KOPT-K1 (cell line): ENCODE results near the gene COL2A1.
"Not testable (repeated sequence)": the region's sequence is repeated elsewhere in the genome, so short reads cannot be mapped to it uniquely, and the experiment has no call there.

Experiments
- H3K27ac ChIP-seq: fragments of 200-600 bp; sonication (generic); 2 replicates; pipeline ENCODE4 v1.5.1; 2016; ENCODE audit warnings: antibody characterized with exemption, mild to moderate bottlenecking, low read depth, low read length; ENCODE audit not compliant: poor library complexity, severe bottlenecking
- H3K36me3 ChIP-seq: fragments of 200-600 bp; sonication (generic); 2 replicates; pipeline ENCODE4 v1.5.1; 2017; ENCODE audit warnings: antibody characterized with exemption, mild to moderate bottlenecking, low read length, moderate library complexity; ENCODE audit not compliant: insufficient read depth
- H3K9me3 ChIP-seq: fragments of 200-600 bp; sonication (generic); 2 replicates; pipeline ENCODE4 v1.5.1; 2017; ENCODE audit warnings: antibody characterized with exemption, low read length, mild to moderate bottlenecking; ENCODE audit not compliant: insufficient read depth, poor library complexity, severe bottlenecking

The COL2A1 gene

DNA sequence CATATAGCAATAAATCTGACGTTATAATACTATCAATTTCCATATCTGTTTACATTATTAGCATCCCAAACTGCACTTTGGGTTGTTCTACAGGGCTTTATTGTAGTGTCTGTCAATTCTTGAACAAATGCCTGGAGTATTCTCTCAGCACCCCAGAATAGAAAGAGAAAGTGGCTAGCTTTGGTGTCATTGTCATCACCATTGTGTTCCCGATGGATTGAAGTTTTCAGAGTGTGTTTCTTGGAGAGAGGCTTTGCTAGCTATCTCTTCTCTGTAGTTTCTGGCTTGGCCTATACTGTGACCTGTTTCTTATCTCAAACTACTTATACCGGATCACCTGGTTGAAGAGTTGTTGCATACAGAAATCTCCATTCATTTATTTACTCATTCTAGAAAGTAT is 34.4 kb downstream of the COL2A1 start:
- peaks cover 55% of the 10 kb centered on the region for H3K36me3 ChIP-seq

DNA sequence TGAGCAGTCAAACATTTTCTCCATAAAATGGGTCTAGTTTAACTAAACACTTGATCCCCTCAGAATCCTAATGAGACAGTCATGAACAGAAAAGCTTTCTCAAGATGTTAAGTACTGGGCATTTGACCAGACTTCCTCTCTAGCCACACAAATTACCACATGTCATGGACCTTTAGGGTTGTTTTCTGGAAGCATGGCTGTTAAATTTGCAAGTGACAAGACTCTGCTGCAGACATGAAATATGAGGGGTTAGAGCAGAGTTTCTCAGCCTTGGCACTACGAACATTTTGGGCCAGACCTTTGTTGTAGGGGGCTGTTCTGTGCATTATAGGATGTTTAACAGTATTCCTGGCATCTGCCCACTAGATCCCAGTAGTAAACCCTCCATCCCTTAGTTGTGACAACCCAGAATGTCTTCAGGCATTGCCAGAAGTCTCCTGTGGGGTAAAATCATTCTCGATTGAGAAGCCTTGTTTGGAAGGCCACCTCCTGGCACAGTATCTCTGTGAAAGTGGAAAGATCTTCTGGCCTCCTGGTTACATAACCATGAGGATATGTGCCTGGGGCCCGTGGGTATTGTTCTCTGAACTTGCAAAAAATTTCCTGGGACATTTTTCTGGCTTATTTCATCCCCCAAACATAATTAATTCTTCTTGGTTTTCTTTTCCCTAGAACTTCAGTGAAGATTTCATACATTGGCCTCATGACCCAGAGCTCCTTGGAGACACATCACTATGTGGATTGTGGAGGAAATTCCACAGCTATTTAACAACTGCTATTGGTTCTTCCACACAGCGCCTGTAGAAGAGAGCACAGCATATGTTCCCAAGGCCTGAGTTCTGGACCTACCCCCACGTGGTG is 36.6 kb downstream of the COL2A1 start:
- H3K27ac ChIP-seq = no peak overlapping the region
- H3K9me3 ChIP-seq = no peaks in the 10 kb centered on the region
- peaks cover 59% of the 10 kb centered on the region for H3K36me3 ChIP-seq

More for the DNA sequence above, 34.4 kb downstream of the COL2A1 start:
- Histone ChIP-seq H3K27ac (no peak overlapping the region), H3K9me3 (no peaks in the 10 kb centered on the region)

DNA sequence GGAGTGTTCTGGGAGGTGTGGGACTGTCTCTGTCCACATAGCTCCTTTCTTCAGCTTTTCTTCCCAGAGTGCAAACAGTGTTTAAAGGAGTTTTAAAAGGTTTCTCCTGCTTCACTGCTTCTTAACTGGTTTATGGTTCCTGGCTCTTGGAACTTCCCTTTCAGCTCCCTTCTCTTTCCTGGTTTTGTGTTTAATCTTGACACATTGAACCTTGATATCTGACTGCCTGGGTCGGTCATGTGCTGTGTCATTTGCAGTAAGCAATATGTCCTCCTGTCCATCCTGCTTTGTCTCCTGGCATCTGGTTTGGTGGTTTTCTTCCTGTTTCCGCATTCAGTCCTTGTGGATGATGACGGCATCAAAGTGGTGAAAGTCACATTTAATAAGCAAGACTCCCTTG is 38.7 kb downstream of the COL2A1 start:
- H3K36me3 ChIP-seq = peaks cover 59% of the 10 kb centered on the region
- no peaks in the 10 kb centered on the region for H3K9me3 ChIP-seq
- no peak overlapping the region for H3K27ac ChIP-seq

DNA sequence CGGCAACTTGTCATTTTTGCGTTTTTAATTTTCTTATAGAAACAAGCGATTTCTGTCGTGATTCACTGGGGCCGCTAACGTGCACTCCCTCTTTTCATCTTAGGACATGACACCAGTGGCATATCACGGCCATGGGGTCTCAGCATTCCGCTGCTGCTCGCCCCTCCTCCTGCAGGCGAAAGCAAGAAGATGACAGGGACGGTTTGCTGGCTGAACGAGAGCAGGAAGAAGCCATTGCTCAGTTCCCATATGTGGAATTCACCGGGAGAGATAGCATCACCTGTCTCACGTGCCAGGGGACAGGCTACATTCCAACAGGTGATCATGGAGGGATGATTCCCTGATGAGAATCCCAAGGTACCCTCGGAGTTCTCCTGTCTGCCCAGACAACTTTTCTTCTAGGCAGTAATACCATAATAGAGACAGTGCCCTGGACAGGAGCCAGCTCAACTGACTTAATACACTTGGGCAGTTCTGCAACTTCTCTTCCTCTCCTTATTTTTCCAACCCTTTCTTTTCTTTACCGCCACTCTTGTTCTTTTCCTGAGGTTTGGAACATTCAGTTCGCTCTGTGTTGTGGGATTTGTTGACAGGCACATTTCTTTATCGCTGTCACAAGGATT is 40.1 kb downstream of the COL2A1 start:
- Histone ChIP-seq H3K9me3 (peaks cover 10% of the 10 kb centered on the region), H3K27ac (peak overlapping the region; percentile 72), H3K36me3 (peaks cover 48% of the 10 kb centered on the region)

DNA sequence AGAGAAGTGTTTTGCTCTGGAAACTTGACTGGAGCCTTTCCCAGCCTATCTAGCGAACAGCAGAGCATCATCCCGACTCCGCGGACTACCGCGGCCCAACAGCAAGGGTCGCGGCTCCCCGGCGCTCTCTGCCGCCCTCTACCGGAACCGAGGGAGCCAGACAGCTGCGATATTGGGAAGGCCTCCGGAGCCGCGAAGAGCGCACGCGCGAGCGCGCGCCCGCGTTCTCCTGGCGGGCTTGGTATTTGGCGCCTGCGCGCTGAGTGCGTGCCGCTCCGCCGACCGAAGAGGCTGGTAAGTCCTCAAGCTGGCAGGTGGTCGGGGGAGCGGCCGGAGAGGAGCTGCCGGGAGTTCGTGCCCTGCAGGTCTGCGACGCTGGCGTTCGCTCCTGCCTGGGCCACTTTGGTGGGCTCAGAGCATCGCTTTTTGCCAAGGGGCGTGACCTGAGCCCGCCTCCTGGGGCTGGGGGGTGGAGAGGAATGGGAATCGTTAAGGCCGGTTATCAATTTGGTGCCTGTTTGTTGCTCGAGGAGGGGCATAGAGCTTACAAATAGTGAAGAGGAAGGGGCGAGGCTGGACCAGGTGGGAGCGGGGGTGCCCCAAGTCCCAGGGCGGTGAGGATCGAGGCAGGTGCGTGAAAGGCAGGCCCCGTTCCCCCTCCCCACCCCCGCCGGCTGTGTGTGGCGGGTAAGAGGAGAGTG is 40.8 kb downstream of the COL2A1 start, which contains the start of gene TMEM106C:
TMEM106C (plus strand) TSS at position 257 of the 701 bp plus-strand sequence. CDS start 641 bp downstream, outside the sequence.
- Histone ChIP-seq H3K9me3 (peaks cover 15% of the 10 kb centered on the region), H3K27ac (peak within 1 kb of the TSS; percentile 72), H3K36me3 (peaks cover 41% of the 10 kb centered on the region)

DNA sequence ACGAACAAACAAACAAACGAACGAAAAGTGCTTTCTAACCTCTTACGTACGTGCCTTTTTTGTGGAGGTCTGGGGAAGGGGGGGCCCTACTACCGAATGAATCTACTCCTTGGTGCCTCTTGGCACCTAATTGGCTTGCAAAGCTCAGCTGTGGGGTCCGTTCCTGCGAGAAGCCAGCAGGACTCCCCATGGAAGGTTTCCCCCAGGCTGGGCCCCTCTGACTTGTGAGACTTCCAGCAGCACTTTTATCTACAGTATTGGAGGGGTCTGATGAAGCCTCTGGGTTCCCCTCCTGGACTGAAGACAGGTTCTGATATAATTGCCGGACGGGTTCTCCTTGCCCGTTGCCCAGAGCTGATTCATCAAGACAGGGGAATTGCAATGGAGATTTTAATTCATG is 42.1 kb downstream of the COL2A1 start:
- Histone ChIP-seq H3K27ac (no peak overlapping the region), H3K36me3 (peaks cover 28% of the 10 kb centered on the region), H3K9me3 (peaks cover 27% of the 10 kb centered on the region)

DNA sequence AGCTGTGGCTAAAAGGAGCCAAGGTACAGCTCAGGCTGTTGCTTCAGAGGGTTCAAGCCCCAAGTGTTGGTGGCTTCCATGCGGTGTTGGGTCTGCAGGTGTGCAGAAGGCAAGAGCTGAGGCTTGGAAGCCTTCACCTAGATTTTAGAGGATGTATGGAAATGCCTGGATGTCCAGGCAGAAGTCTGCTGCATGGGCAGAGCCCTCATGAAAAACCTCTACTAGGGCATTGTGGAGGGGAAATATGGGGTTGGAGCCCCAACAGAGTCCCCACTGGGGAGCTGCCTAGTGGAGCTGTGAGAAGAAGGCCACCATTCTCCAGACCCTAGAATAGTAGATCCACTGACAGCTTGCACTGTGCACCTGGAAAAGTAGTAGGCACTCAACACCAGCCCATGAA is 46.6 kb downstream of the COL2A1 start:
- not testable (repeated sequence) for H3K27ac ChIP-seq, H3K36me3 ChIP-seq
- H3K9me3 ChIP-seq = peaks cover 29% of the 10 kb centered on the region

DNA sequence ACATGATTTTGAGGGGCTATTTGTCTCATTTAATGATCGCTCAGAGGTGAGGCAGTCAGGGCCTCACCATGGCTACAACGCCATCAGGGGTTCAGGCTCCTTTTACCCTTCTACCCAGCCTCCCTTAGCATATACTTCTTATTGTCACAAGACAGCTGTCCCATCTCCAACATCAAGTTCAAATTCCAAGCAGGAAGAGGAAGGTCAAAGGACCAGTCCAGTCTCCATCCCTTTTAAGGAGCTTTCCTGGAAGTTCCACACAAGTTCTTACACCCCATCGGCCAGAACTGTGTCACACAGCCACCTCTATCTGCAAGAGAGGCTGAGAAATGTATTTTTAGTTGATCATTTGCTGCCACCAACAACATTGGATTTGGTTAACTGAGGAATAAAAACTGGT is 49.2 kb downstream of the COL2A1 start:
- Histone ChIP-seq H3K36me3 (no peaks in the 10 kb centered on the region), H3K27ac (no peak overlapping the region), H3K9me3 (peaks cover 28% of the 10 kb centered on the region)

DNA sequence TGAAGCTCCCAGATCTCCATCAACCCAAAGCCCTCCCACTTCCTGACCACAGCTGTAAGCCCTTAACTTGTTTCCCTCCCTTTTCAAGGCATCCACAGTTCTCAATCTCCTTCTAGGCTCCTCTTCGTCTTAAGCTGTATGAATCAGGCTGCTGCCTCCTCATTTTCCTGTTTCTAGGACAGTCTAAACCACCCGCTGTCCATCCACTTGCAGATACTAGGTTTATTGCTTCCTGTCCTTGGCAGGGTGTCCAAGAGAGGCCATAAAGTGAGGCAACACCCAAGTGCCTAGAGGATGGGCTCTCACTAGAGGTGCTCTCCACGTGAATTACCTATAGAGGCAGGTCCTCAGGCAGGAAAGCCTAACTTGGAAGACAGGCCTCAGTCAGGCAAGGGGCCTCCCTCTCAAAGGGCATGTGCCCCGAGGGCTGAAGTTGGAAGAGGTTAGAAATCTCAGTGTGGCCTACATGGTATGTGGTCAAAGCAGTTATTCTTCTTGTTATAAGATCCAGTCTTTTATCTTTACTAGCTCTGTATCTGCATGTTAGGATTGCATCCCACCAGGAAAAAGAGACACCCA is 49.7 kb downstream of the COL2A1 start:
- Histone ChIP-seq H3K36me3 (no peaks in the 10 kb centered on the region), H3K9me3 (peaks cover 23% of the 10 kb centered on the region), H3K27ac (no peak overlapping the region)

DNA sequence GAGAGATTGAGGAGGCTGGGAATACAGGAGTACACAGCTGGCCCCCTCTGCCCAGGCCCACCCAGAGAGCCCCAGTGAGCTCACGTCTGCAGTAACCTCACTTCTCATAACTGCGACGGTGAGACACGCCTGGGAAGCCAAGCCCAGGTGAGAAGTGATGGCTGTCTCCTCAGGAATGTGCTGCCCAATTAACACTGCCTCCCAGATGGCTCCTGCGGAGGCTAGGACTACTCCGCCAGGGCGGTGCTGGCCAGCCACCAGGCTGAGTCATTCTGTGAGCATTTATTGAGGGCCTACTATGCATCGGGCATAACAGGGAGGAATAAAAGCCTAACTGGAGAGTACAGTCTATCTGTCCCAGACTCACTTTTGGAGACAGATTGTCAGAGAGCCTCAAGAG is 50.2 kb downstream of the COL2A1 start:
- Histone ChIP-seq H3K36me3 (no peaks in the 10 kb centered on the region), H3K9me3 (peaks cover 19% of the 10 kb centered on the region), H3K27ac (no peak overlapping the region)

DNA sequence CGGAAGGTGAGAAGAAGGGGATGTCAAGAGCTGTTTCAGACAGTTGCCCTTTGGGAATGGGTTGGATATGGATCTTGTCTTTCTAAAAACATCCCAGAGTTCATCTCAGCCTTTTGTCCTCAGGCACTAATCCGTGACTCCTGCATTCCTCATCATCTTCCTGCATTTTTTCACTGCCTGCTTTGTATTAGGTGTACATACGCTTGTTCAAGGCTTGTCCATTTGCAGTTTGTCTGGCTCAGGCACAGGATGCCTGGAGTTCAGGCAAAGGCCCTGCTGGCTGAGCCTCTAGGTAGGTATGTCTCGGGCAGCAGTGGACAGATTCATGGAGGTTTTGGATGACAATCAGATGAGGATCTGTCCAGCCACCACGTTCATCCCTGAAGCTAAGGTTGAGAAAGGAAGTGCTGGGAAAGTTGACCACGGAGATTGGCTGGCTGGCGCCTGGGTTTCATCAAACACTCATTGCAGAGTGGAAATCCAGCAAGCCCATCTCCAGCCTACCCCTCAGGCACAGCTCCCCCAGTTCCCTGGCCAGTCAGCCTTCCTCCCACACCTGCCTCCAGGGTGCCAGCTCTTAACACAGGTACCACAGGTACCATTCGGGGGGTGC is 53.3 kb downstream of the COL2A1 start:
- Histone ChIP-seq H3K27ac (no peak overlapping the region), H3K36me3 (no peaks in the 10 kb centered on the region), H3K9me3 (no peaks in the 10 kb centered on the region)

DNA sequence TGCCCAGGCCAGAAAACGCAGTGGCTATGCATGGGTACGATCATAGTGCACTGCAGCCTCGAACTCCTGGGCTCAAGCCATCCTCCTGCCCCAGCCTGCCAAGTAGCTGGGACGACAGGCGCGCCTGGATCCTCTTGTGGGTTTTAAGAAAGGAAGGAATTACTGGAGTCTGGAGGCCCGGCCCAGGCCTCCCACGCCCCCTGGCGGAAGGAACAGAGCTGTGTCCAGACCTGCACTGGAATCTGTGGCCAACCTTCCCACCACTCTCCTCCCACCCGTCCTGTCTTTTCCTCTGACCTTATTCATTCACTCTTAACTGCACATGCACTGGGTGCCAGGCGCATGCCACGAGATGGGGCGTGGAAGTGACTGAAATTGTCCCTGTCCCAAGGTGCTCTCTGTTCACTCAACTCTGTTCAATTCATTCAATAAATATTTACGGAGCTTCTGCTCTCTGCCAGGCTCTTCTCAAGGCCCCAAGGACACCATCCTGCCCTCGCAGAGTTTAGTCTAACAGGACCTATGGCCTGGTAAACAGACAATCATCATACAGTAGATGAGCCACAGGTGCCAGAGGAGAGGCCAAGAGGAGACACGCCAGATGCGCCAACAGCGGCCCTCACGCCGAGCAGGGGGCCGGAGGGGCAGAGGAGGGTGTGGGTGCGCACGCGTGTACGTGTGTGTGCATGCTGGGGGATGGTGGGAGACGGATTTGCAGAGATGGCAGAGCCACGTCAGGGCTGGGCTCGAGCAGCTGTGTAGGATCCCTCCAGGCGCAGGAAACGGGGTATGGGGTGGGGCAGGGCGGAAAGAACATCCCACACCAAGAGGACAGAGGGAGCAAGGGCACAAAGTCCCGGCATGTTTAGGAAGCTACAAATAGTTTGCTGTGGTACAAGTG is 54.6 kb downstream of the COL2A1 start:
- Histone ChIP-seq H3K27ac (no peak overlapping the region), H3K36me3 (no peaks in the 10 kb centered on the region), H3K9me3 (no peaks in the 10 kb centered on the region)

DNA sequence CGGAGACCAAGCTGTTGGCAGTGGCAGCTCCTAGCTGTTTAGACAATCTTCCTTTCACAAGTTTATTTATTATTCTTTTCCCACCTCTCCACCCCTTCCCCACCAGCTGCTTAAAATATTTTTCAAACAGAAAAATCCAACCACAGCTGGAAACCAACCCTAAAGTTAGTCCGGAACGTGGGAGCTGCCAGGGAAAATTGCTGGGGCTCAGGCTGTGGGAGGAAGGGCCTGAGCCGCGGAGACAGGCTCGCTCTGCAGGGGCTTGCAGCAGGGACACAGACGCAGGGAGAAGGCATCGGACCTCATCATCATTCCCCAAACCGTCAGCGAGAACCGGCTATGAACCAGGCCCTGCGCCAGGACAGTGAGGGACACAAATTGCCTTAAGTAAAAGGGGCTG is 56.9 kb downstream of the COL2A1 start:
- Histone ChIP-seq H3K27ac (no peak overlapping the region), H3K36me3 (no peaks in the 10 kb centered on the region), H3K9me3 (no peaks in the 10 kb centered on the region)
